HepG2 (cell line): ENCODE measurements around the gene SMIM13. TPM values are rescaled to one million over a fixed set of nuclear protein-coding genes. Genes with fewer than 3 reads are reported as not detected.

Experiments
- DNMT1 ChIP-seq: sonication (generic); formaldehyde crosslinking; IDR thresholded peaks from 2 replicates; pipeline ENCODE4 v1.5.1; 2020; ENCODE audit warnings: mild to moderate bottlenecking, missing genetic modification reagents
- HOXA3 ChIP-seq: sonication (generic); formaldehyde crosslinking; IDR thresholded peaks from 2 replicates; pipeline ENCODE4 v1.5.0; 2020; ENCODE audit warnings: missing genetic modification reagents
- ISL2 ChIP-seq: sonication (generic); formaldehyde crosslinking; IDR thresholded peaks from 2 replicates; pipeline ENCODE4 v1.5.0; 2020; ENCODE audit warnings: missing genetic modification reagents
- NFYC ChIP-seq: IDR thresholded peaks from 2 replicates; pipeline ENCODE4 v1.6.1; 2016; ENCODE audit warnings: missing genetic modification reagents, missing compliant biosample characterization
- ONECUT2 ChIP-seq: sonication (generic); formaldehyde crosslinking; IDR thresholded peaks from 2 replicates; pipeline ENCODE4 v1.4.0; 2020; ENCODE audit warnings: missing genetic modification reagents
- PRMT3 ChIP-seq: sonication (generic); formaldehyde crosslinking; IDR thresholded peaks from 2 replicates; pipeline ENCODE4 v1.8.1; 2022; ENCODE audit warnings: low read depth, mild to moderate bottlenecking, moderate library complexity, missing genetic modification reagents, borderline replicate concordance
- SKI ChIP-seq: fragments of 450-650 bp; IDR thresholded peaks from one replicate; pipeline ENCODE4 v1.6.1; 2018; ENCODE audit warnings: mild to moderate bottlenecking; ENCODE audit not compliant: partially characterized antibody
- TARDBP ChIP-seq: sonication (generic); formaldehyde crosslinking; IDR thresholded peaks from 2 replicates; pipeline ENCODE4 v1.8.0; 2022; ENCODE audit warnings: mild to moderate bottlenecking, missing genetic modification reagents
- ZBTB3 ChIP-seq: sonication (generic); formaldehyde crosslinking; IDR thresholded peaks from 2 replicates; pipeline ENCODE4 v1.4.0; 2020; ENCODE audit warnings: low read depth, mild to moderate bottlenecking, moderate library complexity, missing genetic modification reagents, borderline replicate concordance
- ZFAT ChIP-seq: sonication (generic); formaldehyde crosslinking; conservative IDR thresholded peaks from 2 replicates; pipeline ENCODE4 v1.8.1; 2023; ENCODE audit warnings: missing genetic modification reagents, inconsistent platforms
- ZNF207 ChIP-seq: fragments of 450-650 bp; IDR thresholded peaks from 2 replicates; pipeline ENCODE4 v1.6.1; 2016; ENCODE audit warnings: antibody characterized with exemption, borderline replicate concordance
- ZNF3 ChIP-seq: IDR thresholded peaks from 2 replicates; pipeline ENCODE4 v1.7.0; 2017; ENCODE audit warnings: inconsistent platforms
- ZNF496 ChIP-seq: sonication (generic); formaldehyde crosslinking; IDR thresholded peaks from 2 replicates; pipeline ENCODE4 v1.8.1; 2023; ENCODE audit warnings: mild to moderate bottlenecking, moderate library complexity, missing genetic modification reagents; ENCODE audit not compliant: insufficient replicate concordance
- ZNF737 ChIP-seq: sonication (generic); formaldehyde crosslinking; IDR thresholded peaks from 2 replicates; pipeline ENCODE4 v1.5.0; 2020; ENCODE audit warnings: missing genetic modification reagents, mild to moderate bottlenecking, borderline replicate concordance
- ZNF746 ChIP-seq: sonication (generic); formaldehyde crosslinking; IDR thresholded peaks from 2 replicates; pipeline ENCODE4 v1.8.0; 2022; ENCODE audit warnings: mild to moderate bottlenecking, missing genetic modification reagents
- ZNF747 ChIP-seq: sonication (generic); formaldehyde crosslinking; IDR thresholded peaks from 2 replicates; pipeline ENCODE4 v1.8.1; 2023; ENCODE audit warnings: missing genetic modification reagents, mild to moderate bottlenecking, borderline replicate concordance
- polyA plus RNA-seq, 8 experiments: library from polyadenylated mRNA; depleted of rRNA in 3 of 8; stranded (reverse) in 7 of 8; unstranded in 1 of 8; fragments of >200 nt; fragmentation: Illumina TruSeq in 4 of 8; extraction: Trizol in 4 of 8; gene quantifications; 2 replicates each; pipeline versions ENCODE4 v1.2.1 to v1.2.3, GENCODE V29; 2011 to 2016; ENCODE audit warnings: low read depth in 4 of 8, missing spikeins in 1 of 8, mixed read lengths in 1 of 8; ENCODE audit not compliant: insufficient read depth in 1 of 8
- total RNA-seq, 5 experiments: library from RNA; depleted of rRNA; stranded (reverse); fragments of >200 nt; fragmentation: Illumina TruSeq; extraction: Trizol; gene quantifications; 2 replicates each; pipeline ENCODE4 v1.2.3, GENCODE V29; 2016; ENCODE audit warnings: low read depth in 1 of 5
- TF ChIP-seq, protein P1 (sequence below): IDR thresholded peaks from 2 replicates; pipeline ENCODE4 v1.6.1; 2016
- TF ChIP-seq, protein P2 (sequence below): sonication (generic); formaldehyde crosslinking; IDR thresholded peaks from 2 replicates; pipeline ENCODE4 v1.8.1; 2022; ENCODE audit warnings: mild to moderate bottlenecking, missing genetic modification reagents
- TF ChIP-seq, protein P3 (sequence below): conservative IDR thresholded peaks from 2 replicates; pipeline ENCODE4 v1.6.1; 2018; ENCODE audit warnings: missing genetic modification reagents
- TF ChIP-seq, protein P4 (sequence below): sonication (generic); formaldehyde crosslinking; IDR thresholded peaks from 2 replicates; pipeline ENCODE4 v1.4.0; 2020; ENCODE audit warnings: missing genetic modification reagents
- TF ChIP-seq, protein P5 (sequence below): sonication (generic); formaldehyde crosslinking; IDR thresholded peaks from 2 replicates; pipeline ENCODE4 v1.4.0; 2020; ENCODE audit warnings: missing genetic modification reagents
- TF ChIP-seq, protein P6 (sequence below): sonication (generic); formaldehyde crosslinking; IDR thresholded peaks from 2 replicates; pipeline ENCODE4 v1.4.0; 2020; ENCODE audit warnings: mild to moderate bottlenecking, missing genetic modification reagents

Gene SMIM13
- total and polyA plus RNA-seq, 2 of the 13 experiments (the other 11 are each of a cell fraction or from before 2014, with no cell fraction given) = 2.7 to 10.2 TPM

DNA sequence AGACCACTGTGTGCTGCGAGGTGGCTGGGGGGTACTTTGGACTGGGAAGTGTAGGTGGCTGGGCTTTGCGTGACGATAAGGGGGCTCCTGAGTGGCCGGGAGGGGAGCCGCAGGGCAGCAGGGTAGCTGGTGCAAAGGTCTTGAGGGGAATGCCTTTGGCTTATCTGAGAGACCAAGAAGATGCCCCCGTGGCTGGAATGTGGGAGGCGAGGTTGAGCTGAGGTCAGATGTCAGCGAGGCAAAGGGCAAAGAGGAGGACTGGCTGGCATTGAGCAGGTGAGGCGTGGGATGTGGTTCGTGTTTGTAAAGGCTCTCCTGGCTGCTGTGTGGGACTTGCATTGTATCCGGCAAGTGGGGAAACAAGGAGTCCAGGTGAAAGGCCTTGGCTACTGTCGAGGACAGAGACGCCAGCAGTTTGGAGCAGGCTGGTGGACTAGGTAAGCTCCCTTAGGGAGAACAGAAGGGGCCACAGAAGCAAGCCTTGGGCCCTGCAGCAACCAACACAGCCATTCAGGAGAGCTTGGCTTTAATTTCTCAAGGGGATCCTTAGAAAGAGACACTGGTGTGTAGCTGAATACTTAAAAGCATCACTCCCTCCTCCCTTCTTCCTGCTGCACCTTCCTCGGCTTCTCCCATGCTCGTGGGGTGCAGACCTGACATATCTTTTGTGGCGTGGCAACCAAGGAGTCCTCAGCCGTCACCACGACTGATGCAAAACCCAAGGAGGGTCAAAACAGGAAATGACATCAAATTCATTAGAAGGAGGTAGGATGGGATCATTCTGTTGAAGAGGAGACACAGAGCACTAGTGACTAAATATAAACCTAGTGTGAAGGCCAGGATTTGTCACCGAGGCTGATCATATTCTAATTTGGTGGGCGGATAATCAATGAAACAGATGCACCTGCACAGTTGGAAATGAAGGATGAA lies 71.3 kb downstream of the SMIM13 start (continued):
- TF ChIP-seq, protein P1, sequence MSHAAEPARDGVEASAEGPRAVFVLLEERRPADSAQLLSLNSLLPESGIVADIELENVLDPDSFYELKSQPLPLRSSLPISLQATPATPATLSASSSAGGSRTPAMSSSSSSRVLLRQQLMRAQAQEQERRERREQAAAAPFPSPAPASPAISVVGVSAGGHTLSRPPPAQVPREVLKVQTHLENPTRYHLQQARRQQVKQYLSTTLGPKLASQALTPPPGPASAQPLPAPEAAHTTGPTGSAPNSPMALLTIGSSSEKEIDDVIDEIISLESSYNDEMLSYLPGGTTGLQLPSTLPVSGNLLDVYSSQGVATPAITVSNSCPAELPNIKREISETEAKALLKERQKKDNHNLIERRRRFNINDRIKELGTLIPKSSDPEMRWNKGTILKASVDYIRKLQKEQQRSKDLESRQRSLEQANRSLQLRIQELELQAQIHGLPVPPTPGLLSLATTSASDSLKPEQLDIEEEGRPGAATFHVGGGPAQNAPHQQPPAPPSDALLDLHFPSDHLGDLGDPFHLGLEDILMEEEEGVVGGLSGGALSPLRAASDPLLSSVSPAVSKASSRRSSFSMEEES (CRISPR knock-in tag) = no peak
- TF ChIP-seq SKI = peak; percentile 36
- TF ChIP-seq, protein P2, sequence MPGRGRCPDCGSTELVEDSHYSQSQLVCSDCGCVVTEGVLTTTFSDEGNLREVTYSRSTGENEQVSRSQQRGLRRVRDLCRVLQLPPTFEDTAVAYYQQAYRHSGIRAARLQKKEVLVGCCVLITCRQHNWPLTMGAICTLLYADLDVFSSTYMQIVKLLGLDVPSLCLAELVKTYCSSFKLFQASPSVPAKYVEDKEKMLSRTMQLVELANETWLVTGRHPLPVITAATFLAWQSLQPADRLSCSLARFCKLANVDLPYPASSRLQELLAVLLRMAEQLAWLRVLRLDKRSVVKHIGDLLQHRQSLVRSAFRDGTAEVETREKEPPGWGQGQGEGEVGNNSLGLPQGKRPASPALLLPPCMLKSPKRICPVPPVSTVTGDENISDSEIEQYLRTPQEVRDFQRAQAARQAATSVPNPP (CRISPR knock-in tag) = no peak
- TF ChIP-seq NFYC (CRISPR knock-in tag) = no peak
- TF ChIP-seq, protein P3, sequence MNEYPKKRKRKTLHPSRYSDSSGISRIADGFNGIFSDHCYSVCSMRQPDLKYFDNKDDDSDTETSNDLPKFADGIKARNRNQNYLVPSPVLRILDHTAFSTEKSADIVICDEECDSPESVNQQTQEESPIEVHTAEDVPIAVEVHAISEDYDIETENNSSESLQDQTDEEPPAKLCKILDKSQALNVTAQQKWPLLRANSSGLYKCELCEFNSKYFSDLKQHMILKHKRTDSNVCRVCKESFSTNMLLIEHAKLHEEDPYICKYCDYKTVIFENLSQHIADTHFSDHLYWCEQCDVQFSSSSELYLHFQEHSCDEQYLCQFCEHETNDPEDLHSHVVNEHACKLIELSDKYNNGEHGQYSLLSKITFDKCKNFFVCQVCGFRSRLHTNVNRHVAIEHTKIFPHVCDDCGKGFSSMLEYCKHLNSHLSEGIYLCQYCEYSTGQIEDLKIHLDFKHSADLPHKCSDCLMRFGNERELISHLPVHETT (CRISPR knock-in tag) = no peak
- TF ChIP-seq ISL2 (CRISPR knock-in tag) = no peak
- TF ChIP-seq ZNF207 = no peak
- no peak for TF ChIP-seq ZNF496
- TF ChIP-seq, protein P4, sequence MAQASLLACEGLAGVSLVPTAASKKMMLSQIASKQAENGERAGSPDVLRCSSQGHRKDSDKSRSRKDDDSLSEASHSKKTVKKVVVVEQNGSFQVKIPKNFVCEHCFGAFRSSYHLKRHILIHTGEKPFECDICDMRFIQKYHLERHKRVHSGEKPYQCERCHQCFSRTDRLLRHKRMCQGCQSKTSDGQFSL (CRISPR knock-in tag) = no peak
- no peak for TF ChIP-seq ZFAT (CRISPR knock-in tag)
- TF ChIP-seq HOXA3 = no peak; the same call in 1 of the 2 replicates
- TF ChIP-seq PRMT3 = no peak
- TF ChIP-seq, protein P5, sequence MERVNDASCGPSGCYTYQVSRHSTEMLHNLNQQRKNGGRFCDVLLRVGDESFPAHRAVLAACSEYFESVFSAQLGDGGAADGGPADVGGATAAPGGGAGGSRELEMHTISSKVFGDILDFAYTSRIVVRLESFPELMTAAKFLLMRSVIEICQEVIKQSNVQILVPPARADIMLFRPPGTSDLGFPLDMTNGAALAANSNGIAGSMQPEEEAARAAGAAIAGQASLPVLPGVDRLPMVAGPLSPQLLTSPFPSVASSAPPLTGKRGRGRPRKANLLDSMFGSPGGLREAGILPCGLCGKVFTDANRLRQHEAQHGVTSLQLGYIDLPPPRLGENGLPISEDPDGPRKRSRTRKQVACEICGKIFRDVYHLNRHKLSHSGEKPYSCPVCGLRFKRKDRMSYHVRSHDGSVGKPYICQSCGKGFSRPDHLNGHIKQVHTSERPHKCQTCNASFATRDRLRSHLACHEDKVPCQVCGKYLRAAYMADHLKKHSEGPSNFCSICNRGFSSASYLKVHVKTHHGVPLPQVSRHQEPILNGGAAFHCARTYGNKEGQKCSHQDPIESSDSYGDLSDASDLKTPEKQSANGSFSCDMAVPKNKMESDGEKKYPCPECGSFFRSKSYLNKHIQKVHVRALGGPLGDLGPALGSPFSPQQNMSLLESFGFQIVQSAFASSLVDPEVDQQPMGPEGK (CRISPR knock-in tag) = peak; percentile 72
- TF ChIP-seq TARDBP (CRISPR knock-in tag) = no peak
- TF ChIP-seq ZBTB3 (CRISPR knock-in tag) = no peak
- TF ChIP-seq, protein P6, sequence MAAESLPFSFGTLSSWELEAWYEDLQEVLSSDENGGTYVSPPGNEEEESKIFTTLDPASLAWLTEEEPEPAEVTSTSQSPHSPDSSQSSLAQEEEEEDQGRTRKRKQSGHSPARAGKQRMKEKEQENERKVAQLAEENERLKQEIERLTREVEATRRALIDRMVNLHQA = no peak
- TF ChIP-seq ZNF747 (CRISPR knock-in tag) = no peak
- no peak for TF ChIP-seq ZNF746 (CRISPR knock-in tag)
- no peak for TF ChIP-seq ZNF3 (CRISPR knock-in tag)
- TF ChIP-seq DNMT1 (CRISPR knock-in tag) = no peak
- no peak for TF ChIP-seq ONECUT2 (CRISPR knock-in tag)
- no peak for TF ChIP-seq ZNF737 (CRISPR knock-in tag)
